GM23248 (cell line): ENCODE measurements around the gene SPDEF.

ENCODE experiments used
- EZH2 ChIP-seq: fragments of 200-600 bp; sonication (generic); IDR thresholded peaks from 2 replicates; pipeline ENCODE4 v1.6.1; 2018; ENCODE audit warnings: antibody characterized with exemption, mild to moderate bottlenecking; ENCODE audit not compliant: insufficient read depth, poor library complexity, severe bottlenecking
- EZH2phosphoT487 ChIP-seq: fragments of 200-600 bp; sonication (generic); IDR thresholded peaks from 2 replicates; pipeline ENCODE4 v1.6.1; 2018; ENCODE audit warnings: antibody characterized with exemption, moderate library complexity, mild to moderate bottlenecking, low read depth; ENCODE audit not compliant: insufficient read depth

DNA sequence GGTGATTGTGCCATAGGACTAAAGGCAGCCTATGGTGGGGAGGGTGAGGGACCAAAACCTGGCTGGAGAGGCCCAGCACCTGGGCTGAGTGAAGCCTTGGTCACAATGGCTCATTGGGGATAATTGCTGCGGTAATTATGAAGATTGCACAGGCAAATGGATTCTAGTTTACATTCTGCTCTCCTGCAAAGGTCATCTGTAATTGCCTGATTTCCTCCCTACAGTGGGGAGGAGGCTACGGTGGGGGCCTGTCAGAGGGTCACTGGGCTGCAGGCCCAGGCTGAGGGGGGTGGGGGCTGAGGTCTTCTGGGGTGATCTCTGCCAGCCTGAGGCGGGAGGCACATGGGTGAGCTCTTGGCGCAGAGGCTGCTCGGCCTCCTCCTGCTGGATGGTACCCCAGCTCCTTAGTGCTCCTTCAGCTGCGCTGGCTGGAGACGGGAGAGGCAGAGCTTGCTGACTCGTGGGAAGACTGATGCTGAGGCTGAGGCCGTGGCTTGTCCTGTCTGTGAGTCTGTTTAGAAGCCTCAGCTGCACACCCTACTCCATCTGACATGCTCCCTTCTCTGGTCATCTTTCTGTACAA is 59.9 kb downstream of the SPDEF start:
- no peak for TF ChIP-seq EZH2phosphoT487
- no peak for TF ChIP-seq EZH2
